RWPE2 (cell line): ENCODE measurements around the gene TARS1.
A peak's percentile ranks its signal among the peaks of the same experiment; 100 is the strongest.

Experiments used
- ATAC-seq: fragments of 200-7000 bp; cut with Tn5 transposase; 3 replicates; pipeline ENCODE4 v1.9.1; 2021; ENCODE audit warnings: low read depth
- DNase-seq: peaks from one replicate; pipeline ENCODE4 v3.0.0-alpha.2; 2020; ENCODE audit warnings: low spot score
- H3K27ac ChIP-seq: fragments of 450-650 bp; 2 replicates; pipeline ENCODE4 v1.5.1; 2017; ENCODE audit warnings: mild to moderate bottlenecking; ENCODE audit not compliant: poor library complexity, severe bottlenecking
- H3K27me3 ChIP-seq: fragments of 250-450 bp; sonication (Bioruptor Pico); 2 replicates; pipeline ENCODE4 v1.5.1; 2021; ENCODE audit warnings: mild to moderate bottlenecking, moderate library complexity; ENCODE audit not compliant: insufficient read depth, poor library complexity, severe bottlenecking
- H3K36me3 ChIP-seq: fragments of 250-450 bp; sonication (Bioruptor Pico); 2 replicates; pipeline ENCODE4 v1.5.1; 2020; ENCODE audit warnings: low read depth, mild to moderate bottlenecking, moderate library complexity
- H3K4me1 ChIP-seq: fragments of 250-450 bp; sonication (Bioruptor Pico); 2 replicates; pipeline ENCODE4 v1.5.1; 2021; ENCODE audit warnings: mild to moderate bottlenecking, moderate library complexity; ENCODE audit not compliant: insufficient read depth, poor library complexity, severe bottlenecking
- H3K4me3 ChIP-seq: fragments of 250-450 bp; sonication (Bioruptor Pico); 2 replicates; pipeline ENCODE4 v1.5.1; 2021; ENCODE audit warnings: mild to moderate bottlenecking, moderate library complexity; ENCODE audit not compliant: severe bottlenecking
- H3K9me3 ChIP-seq: fragments of 250-450 bp; sonication (Bioruptor Pico); 2 replicates; pipeline ENCODE4 v1.5.1; 2021; ENCODE audit warnings: mild to moderate bottlenecking, moderate library complexity; ENCODE audit not compliant: severe bottlenecking
- CTCF ChIP-seq: fragments of 450-650 bp; IDR thresholded peaks from one replicate; pipeline ENCODE4 v1.5.1; 2017; ENCODE audit warnings: mild to moderate bottlenecking, moderate library complexity; ENCODE audit not compliant: poor library complexity, severe bottlenecking

TARS1 gene

DNA sequence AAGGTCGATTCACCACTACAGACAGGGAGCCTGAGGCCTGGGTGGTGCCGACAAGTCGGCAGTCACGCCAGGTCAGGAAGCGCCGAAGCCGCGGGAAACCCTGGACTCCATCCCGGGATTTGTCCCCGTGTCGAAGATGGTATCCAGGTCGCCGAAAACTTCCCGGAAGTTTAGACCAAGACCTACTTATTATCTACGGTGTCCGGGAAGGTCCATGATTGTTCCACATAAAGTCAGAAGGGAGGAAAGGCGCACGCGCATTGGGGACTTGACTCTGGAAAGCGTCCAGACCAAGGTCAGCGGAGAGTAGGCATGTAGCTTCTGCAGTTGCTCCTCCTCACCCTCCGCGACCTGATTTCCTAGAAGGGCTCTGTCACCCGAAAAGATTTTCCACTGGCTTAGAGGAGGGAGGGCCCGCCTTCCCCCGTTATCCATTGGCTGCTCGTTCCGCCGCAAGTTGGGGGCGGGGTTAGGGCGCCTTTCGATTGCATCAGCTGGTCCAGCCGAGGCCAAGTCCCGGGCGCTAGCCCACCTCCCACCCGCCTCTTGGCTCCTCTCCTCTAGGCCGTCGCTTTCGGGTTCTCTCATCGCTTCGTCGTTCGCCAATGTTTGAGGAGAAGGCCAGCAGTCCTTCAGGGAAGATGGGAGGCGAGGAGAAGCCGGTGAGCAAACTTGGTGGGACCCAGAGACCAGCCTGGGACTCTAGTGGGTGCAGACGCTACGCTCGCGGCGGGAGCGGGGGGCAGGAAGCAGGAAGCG, at the start of gene TARS1:
Gene TARS1 (plus strand): TSS at position 484 of the 759 bp plus-strand sequence. CDS start 122 bp downstream, at position 606.
- H3K9me3 ChIP-seq: no peaks in the 10 kb centered on the region
- no peak for TF ChIP-seq CTCF
- H3K36me3 ChIP-seq: peaks cover 40% of the 10 kb centered on the region
- H3K27me3 ChIP-seq: no peaks in the 10 kb centered on the region
- DNase-seq: peak; percentile 99
- H3K4me3 ChIP-seq: peak within 1 kb of the TSS; percentile 71
- H3K27ac ChIP-seq: peak within 1 kb of the TSS; percentile 88
- H3K4me1 ChIP-seq: peaks cover 21% of the 10 kb centered on the region
- ATAC-seq: peak; percentile 93

GRCh38 chr5:33398501-33398900, 42.3 kb upstream of the TARS1 start:
- DNase-seq: no peak
- Histone ChIP-seq H3K4me1 (peaks cover 25% of the 10 kb centered on the region), H3K27me3 (no peaks in the 10 kb centered on the region), H3K9me3 (no peaks in the 10 kb centered on the region), H3K4me3 (no peak overlapping the region), H3K36me3 (no peaks in the 10 kb centered on the region), H3K27ac (no peak overlapping the region)
- no peak for ATAC-seq
- no peak for TF ChIP-seq CTCF

DNA sequence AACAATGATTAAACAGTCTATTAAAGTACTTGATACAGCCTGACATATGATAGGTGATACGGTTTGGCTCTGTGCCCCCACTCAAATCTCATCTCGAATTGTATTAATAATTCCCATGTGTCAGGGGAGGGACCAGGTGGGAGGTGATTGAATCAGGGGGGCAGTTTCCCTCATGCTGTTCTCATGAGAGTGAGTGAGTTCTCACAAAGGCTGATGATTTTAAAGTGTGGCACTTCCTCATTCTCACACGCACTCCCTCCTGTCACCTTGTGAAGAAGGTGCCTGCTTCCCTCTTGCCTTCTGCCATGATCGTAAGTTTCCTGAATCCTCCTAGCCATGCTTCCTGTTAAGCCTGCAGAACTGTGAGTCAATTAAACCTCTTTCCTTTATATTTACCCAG, 40.1 kb upstream of the TARS1 start:
- H3K27ac ChIP-seq: peak overlapping the region; percentile 89
- no peaks in the 10 kb centered on the region for H3K27me3 ChIP-seq
- H3K36me3 ChIP-seq: no peaks in the 10 kb centered on the region
- no peak for TF ChIP-seq CTCF
- no peak for ATAC-seq
- DNase-seq: no peak
- H3K4me1 ChIP-seq: peaks cover 26% of the 10 kb centered on the region
- no peaks in the 10 kb centered on the region for H3K9me3 ChIP-seq
- no peak overlapping the region for H3K4me3 ChIP-seq

- H3K27me3 ChIP-seq: no peaks in the 10 kb centered on the region
- no peaks in the 10 kb centered on the region for H3K9me3 ChIP-seq
- no peak for DNase-seq
- H3K27ac ChIP-seq: peak overlapping the region; percentile 89
- peaks cover 26% of the 10 kb centered on the region for H3K4me1 ChIP-seq
- peak; percentile 98 for ATAC-seq
- H3K36me3 ChIP-seq: no peaks in the 10 kb centered on the region
- H3K4me3 ChIP-seq: no peak overlapping the region
- no peak for TF ChIP-seq CTCF
Measured at GRCh38 chr5:33401482-33402390, 39.0 kb upstream of the TARS1 start.
